ENCODE results near the gene PTN.

- TF ChIP-seq CTCF (IDR thresholded peaks at IDR 0.05) (no peak), POLR2A (IDR thresholded peaks at IDR 0.05) (no peak)
Measured at GRCh38 chr7:137276189-137276588, 67.3 kb downstream of the PTN start.
